NCI-H446 treated with DMSO at 0.1 percent for 48 hours (cell line): ENCODE results near the gene FCRL3.

Source experiments
- DNase-seq: peaks from one replicate; lab custom pipeline; 2025; lab: John Stamatoyannopoulos, UW

Gene FCRL3

DNA sequence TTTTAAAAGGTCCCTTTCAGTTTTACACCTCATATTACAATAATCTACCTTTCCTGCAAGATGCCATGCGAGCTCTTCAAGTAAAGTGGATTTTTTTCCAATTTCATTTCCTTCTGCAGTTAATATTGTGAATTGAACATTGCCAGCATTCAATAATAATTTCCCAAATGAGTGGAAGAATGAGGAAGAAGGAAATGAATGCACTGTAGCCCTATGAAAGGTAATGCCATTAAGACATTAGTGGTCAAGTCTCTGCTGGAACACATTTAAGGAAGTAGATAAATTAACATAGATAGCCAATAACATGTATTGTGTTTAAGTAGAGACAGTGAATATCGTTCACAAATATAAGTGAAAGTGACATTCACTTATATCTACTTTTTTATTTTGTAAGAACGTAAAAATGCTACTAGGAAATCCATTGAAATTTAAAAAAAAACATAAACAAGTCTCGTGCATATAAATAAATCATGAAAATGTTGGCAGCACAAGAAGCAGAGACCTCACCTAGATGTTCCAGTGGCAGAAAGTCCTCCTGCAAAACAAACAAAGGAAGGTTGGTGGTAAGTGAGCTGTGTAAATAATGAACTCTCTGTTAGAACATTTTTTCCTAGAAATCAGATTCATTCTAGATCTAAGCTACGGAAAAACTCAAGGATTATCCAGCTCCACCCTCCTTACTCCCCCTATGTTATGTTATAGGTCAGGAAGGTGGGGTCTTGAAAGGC lies 17.7 kb downstream of the FCRL3 start:
- no peak for DNase-seq

DNA sequence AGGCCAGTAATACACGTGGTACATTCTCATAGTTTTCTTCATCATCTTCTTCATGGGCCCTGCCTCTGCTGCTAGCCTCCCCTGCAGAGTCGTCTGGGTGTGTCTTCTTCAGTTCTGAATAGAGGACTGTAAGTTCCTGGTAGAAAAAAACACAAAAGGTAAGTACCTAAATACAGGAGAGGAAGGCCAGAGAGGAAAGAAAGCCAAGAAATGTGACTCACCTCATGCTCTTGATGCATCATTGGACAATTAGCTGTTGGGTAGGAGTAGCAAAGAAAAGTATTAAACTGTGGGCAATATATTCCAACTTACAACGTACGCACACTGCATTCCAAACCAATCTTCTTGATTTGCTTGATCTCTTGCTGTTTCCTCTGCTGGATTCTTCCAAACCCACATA lies 21.8 kb downstream of the FCRL3 start:
- DNase-seq = no peak

GRCh38 chr1:157673008-157673407 lies 27.6 kb downstream of the FCRL3 start:
- no peak for DNase-seq

GRCh38 chr1:157671895-157672294 lies 28.7 kb downstream of the FCRL3 start:
- no peak for DNase-seq

DNA sequence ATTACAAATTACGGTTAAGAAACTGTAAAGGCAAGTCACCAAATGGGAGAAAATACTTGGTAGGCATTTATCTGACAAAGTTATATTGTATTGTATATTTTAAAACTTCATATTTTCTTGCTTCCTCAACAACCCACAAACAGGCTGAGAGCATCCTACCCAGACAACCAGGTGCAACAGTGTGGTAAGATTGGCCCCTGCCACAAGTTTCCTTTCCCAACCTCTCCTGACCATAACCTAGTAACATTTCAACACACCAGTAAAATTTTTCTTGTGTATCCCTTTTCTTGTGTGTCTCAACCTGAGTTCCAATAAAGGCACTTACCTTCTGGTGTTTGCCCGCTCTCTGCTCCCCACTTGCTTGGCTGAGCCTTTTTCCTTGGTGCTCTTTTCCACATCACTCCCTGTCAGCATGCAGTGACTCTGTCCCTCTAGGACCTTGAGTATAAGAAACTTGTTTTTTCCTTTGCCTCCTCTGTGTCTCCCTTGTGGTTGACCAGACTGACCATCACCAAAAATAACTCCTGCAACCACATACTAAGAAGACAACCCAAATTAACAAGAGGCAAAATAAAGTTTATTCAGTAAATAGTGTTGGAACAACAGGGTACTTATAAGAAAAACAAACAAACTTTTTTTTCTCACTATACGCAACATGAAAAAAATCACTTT lies 40.9 kb downstream of the FCRL3 start:
- no peak for DNase-seq

GRCh38 chr1:157658571-157658970 lies 42.0 kb downstream of the FCRL3 start:
- DNase-seq = no peak

DNA sequence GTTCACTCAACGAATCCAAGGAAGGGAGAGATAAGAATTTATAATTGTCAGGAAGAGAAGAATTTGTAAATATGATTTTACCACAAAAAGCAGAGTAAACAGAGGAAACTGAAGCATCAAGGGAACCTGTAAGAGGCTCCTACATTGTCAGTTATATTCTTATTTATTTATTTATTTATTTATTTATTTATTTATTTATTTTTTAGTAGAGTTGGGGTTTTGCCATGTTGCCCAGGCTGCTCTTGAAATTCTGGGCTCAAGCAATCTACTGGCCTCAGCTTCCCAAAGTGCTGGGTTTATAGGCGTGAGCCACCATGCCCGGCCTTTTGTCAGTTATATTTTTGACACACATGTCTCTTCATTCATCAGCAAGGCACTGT lies 47.1 kb downstream of the FCRL3 start:
- no peak for DNase-seq

DNA sequence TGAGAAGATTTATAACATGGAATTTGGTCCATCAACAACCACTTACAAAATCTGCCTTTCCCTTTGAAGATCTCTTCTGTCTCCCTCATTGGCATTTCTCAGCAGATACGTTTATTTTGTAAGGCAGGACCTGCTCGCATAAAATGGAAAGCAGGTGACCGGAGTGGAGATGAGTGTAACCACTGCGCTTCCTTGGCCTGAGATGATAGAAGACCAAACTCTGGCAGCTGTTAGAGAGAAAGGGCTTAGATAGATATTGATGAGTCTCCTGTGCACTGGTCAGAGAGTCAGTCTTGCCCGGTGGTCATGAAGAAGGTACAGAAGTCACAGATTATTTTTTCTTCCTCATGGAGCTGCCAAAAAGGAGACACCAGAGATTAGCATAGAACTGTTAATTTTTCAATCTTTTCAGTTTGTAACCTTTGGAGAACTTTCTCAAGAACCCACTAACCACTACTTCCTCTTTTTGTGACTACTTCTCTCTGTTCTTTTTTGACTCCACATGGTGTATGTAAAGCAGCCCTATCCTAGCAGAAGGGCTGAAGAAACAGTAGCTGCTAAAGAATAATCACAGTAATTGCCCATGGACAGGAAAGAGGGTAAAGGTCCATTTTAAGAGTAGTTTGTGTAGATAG lies 47.6 kb downstream of the FCRL3 start:
- DNase-seq = no peak

GRCh38 chr1:157648317-157648716 lies 52.3 kb downstream of the FCRL3 start:
- no peak for DNase-seq

DNA sequence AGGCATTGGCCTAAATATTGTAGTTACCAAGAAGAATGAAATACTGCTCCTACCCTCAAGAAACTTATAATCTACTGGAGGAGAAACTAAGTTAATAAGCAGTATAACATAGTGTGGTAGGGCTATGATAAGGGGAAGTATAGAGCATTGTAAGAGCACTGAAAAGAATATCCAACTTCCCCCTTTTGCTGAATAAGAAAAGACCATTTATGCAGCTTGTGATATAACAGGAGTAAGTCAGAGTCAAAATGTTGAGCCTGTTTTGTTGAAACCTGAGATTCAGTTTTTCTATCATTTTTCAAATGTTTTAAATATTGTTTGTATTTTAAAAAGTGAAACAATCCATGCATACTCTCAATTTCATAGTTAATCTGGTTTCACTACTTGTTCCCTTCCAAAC lies 54.4 kb downstream of the FCRL3 start:
- no peak for DNase-seq

GRCh38 chr1:157641177-157641576 lies 59.4 kb downstream of the FCRL3 start:
- no peak for DNase-seq

- DNase-seq = no peak
Measured at GRCh38 chr1:157639800-157640199, 60.8 kb downstream of the FCRL3 start.

GRCh38 chr1:157628773-157629172 lies 71.8 kb downstream of the FCRL3 start:
- no peak for DNase-seq
